ENCODE measurements around the gene NDUFA1.
"Not testable (repeated sequence)": the region's sequence is repeated elsewhere in the genome, so short reads cannot be mapped to it uniquely, and the experiment has no call there.

NDUFA1 gene

DNA sequence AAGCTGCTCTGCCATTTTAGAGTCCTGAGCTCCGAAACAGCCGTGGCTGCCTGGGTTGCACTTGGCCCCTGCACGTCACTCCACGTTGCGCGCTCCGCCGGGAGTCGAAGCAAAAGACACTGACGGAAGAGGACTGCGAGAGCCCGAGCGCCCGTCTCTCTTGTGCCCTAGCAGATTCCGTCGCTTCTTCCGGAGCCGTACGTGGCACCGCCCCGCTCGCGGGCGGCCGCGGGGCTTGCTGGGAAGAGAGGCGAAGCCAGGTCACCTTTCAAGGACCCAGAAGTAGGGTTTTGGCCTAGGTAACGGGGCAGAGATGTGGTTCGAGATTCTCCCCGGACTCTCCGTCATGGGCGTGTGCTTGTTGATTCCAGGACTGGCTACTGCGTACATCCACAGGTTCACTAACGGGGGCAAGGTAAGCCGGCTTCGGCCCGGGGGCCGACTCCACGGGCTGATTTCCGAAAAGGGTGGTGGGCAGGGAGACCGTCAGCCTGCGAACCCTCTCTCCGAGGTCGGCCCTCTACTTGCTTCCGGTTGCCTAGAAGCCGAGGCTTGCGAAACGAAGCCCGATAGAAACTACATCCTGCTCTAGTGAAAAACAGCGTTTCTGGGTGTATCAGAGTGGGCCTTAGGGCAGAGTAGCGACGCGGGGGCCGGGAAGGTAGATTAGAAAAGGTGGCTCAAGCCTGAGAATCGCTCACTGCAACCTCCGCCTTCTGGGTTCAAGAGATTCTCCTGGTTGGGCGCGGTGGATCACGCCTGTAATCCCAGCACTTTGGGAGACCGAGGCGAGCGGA is at the start of gene NDUFA1, which contains the start of gene RNF113A:
Gene NDUFA1 (plus strand): TSS at position 234 of the 797 bp plus-strand sequence. CDS start 80 bp downstream, at position 314.
Gene RNF113A (minus strand): TSS at position 135 of the 797 bp plus-strand sequence. CDS start 120 bp downstream, at position 15.
- peak; percentile 57 for DNase-seq (ENCODE audit: low read depth)

DNA sequence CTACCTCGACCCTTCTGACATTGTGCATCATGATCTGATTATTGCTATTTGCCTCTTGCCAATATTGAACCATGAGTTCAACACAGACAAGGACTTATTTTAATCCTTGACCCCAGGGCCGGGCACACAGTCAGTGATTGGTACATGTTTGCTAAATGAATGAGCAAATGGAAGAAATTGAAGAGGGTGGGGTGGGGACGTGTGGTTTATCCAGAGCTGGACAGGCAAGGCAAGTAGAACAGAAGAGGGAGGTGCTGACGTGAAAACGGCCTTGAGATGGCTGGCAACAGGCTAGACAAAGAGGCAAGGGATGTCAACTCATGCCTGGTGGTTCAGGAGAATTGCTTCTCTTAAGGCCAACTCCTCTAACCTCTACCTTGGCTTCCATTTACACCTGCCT is 47.4 kb upstream of the NDUFA1 start:
- DNase-seq (ENCODE audit: low read depth): not testable (repeated sequence)

DNA sequence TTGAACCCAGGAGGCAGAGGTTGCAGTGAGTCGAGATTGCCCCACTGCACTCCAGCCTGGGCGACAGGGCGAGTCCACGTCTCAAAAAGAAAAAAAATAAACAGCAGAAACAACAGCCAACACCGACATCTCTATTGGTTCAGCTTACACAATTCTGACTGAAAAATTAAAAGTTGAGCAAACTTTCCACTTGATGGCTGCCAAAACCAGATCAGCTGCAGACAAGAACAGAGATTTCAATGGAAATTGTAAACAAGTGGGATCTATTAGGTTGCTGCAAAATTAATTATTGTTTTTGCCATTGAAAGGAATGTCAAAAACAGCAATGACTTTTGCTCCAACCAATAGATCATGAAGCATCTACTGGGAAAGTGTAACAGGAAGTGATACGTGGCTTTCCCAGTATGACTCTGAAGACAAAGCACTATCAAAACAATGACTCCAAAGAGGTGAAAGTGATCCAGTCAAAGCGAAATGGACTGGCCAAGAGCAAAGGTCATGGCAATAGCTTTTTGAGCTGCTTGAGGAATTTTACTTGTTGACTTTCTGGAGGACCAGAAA is 45.2 kb upstream of the NDUFA1 start:
- DNase-seq (ENCODE audit: low read depth): no peak

DNA sequence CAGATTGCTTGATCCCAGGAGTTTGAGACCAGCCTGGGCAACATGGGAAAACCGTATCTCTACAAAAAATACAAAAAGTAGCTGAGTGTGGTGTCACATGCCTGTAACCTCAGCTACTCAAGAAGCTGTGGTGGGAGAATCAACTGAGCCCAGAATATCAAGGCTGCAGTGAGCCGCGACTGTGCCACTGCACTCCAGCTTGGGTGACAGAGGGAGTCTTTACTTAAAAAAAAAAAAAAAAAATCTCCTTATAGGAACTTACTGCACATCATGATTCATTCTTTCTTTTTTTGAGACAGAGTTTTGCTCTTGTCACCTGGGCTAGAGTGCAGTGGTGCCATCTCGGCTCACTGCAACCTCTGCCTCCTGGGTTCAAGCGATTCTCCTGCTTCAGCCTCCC is 43.2 kb upstream of the NDUFA1 start:
- no peak for DNase-seq (ENCODE audit: low read depth)

DNA sequence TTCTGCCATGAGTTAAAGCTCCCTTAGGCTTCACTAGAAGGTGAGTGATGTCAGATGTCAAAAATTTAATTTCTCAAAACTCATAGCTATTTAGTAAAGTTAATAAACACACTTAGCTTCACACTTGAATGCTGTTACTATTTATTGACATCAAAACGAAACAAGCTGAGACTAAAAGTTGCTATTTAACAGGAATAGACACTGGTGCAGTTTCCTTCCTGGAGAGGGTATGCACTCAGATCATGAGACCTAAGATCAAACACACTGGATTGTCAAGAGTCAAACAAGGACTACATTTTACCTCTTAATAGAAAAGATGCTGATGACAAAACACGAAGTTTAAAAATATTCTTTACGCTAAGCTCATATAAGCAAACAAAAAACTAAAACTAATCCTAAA is 37.7 kb upstream of the NDUFA1 start:
- DNase-seq (ENCODE audit: low read depth): no peak

DNA sequence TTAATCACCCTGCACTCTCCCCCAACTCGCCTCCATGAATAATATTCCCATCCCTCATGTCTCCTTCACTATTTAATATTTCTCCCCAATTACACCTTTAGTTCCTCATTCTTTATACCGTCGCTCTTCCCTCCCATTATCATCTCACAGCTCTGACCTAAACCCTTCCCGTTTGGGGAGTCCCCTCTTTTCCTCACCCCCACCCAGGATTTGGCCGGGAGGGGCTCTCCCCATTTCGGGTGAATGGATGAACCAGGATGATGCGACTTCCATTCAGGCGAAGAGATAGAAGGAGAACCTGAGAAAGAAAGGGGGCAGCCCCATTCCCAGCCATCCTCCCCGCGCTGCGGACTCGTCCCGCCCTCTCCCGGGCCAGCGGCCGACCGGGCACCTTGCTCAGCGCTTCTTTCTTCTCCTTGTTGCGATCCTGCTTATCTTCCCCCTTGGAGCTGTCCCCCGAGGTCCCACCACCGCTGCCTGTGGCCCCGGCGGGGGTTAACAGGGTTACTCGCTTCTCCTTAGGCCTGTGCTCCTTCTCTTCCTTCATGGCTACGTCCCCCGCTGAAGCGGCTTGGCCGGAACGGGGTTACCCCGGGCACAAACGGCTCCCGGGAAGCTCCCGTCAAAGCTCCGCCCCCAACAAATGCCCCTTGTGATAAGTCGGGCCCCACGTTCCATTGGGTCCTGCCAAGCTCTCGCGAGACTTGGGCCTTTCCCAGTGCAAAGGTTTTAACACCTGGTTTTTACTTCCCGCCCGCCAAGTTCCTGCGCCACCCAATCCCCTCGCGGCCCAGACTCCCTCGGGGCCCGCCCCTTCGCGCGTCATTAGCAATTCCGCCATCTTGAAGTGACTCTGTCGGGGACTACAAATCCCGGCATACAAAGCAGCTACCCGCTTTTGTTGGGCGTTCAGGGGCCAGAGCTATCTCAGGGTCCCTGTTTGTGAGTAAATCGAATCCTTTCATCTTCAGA is 19.0 kb upstream of the NDUFA1 start, which contains the start of gene UPF3B:
Gene UPF3B (minus strand): TSS at position 582 of the 972 bp plus-strand sequence. CDS start 35 bp downstream, at position 547.
- DNase-seq (ENCODE audit: low read depth): peak; percentile 89

DNA sequence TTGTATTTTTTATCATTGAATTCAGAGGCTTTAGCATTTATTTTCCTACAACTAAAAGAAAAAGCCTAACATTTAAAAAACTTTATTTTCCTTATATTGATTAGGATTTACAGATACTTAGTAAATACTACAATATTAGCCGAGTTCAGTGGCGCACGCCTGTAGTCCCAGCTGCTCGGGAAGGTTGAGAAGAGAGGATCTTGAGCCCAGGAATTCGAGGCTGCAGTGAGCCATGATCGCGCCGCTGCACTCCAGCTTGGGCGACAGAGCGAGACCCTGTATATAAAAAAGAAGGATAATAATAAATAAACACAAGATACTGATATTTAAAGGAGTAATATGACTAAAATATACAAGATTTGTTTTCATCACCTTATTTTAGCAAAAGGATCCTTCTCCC is 18.2 kb upstream of the NDUFA1 start:
- DNase-seq (ENCODE audit: low read depth): no peak

DNA sequence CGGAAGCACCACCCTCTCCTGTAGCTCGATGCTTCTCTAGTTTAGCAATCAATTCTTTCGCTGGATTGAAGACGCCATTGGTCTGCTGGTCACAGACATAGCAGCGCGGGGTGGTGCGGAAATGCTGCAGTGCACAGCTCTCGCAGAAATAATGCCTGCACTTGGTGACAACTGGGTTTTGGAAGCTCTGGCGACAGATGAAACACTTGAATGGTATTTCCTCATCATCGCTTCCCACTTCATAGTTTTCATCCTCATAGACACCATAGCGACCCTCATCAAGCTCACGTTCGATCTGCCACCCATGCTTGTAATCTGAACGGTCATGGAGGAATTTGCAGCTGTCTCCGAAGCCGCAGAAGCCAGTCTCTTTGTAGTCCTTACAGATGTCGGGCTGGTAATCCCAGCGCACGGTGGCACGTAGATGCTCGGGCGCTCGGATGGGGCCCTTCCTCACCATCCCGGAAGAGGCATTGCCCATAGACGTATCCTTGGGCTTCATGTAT is 953 bp upstream of the NDUFA1 start:
- no peak for DNase-seq (ENCODE audit: low read depth)

DNA sequence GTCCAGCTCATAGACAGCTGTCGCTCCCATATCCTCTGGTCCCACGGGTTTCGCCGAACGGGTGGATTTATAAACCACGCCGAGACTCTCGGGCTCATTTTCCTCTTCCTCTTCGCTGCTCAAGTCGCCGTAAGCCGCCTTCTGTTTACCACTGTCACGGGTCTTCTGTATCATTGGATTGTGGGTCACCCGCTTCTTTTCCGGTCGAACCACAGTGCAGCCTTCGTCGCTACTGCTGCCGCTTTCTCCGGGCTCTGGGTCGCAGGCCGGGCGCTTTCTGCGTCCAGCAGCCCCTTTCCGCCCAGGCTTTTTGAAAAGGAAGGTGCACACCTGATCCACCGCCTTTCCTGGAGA is 410 bp upstream of the NDUFA1 start:
- DNase-seq (ENCODE audit: low read depth): no peak

DNA sequence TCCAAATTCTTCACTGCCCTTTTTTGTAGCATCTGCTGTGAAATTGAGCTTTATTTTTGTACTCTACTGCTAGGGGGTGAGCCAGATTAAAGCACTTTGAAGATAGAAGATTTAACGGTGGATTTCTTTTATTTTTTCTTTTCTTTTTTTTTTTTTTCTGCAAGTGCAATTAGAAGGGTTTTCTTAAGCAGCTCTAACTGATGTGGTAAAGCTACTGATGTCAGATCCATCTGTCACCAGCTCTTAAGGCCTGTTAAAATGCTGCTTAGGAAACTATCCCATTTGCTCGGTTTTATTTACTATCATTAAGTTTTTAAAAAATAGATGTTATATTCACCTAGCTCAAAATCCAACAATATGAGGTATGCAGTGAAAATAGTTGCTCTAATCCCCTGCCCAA is 7.1 kb downstream of the NDUFA1 start:
- DNase-seq (ENCODE audit: low read depth): no peak

DNA sequence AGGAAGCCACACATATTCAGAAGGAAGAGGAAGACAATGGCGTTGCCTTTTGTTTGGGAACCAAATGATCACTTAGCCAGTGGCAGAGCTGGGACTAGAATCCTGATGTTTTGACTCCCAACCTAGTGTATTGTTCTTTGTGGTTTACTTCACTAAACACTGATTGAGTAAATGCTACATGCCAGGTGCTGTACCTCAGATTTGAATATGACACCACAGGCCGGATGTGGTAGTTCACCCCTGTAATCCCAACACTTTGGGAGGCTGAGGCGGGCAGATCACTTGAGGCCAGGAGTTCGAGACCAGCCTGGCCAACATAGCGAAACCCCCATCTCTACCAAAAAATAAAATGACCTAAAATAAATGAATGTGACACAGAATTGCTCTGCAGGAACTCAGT is 8.4 kb downstream of the NDUFA1 start:
- no peak for DNase-seq (ENCODE audit: low read depth)

DNA sequence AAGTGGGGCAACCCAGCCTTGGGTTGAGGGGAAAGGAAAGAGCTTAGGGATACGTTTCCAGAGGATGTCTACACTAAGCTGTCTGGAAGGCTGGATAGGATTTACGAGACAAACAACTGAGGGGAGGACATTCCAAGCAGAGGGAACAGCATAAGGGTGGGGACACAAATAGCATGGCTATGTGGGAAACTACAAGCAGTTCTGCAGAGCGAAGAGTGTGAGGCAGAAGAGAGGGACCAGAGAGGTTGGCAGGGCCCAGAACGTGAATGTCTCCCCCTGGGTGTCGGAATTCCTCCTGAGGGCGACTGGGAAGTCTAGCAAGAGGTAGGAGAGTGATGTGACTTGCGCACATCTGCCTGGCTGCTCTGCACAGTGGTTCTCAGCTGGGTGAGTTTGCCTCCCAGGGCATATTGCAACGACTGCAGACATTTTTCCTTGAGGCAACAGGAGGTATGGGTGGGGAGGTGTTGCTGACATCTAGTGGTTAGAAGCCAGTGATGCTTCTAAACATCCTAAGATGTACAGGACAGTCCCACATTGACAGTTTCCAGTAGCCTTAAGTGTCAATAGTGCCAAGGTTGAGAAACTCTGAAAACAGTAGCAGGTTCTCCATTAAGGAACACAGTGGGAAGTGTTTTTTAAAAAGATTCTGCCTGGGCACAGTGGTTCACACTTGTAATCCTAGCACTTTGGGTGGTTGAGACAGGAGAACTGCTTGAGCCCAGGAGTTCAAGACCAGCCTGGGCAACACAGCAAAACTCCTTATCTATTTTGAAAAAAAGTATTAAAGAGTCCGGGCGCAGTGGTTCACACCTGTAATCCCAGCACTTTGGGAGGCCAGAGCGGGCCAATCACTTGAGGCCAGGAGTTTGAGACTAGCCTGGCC is 9.2 kb downstream of the NDUFA1 start:
- no peak for DNase-seq (ENCODE audit: low read depth)

DNA sequence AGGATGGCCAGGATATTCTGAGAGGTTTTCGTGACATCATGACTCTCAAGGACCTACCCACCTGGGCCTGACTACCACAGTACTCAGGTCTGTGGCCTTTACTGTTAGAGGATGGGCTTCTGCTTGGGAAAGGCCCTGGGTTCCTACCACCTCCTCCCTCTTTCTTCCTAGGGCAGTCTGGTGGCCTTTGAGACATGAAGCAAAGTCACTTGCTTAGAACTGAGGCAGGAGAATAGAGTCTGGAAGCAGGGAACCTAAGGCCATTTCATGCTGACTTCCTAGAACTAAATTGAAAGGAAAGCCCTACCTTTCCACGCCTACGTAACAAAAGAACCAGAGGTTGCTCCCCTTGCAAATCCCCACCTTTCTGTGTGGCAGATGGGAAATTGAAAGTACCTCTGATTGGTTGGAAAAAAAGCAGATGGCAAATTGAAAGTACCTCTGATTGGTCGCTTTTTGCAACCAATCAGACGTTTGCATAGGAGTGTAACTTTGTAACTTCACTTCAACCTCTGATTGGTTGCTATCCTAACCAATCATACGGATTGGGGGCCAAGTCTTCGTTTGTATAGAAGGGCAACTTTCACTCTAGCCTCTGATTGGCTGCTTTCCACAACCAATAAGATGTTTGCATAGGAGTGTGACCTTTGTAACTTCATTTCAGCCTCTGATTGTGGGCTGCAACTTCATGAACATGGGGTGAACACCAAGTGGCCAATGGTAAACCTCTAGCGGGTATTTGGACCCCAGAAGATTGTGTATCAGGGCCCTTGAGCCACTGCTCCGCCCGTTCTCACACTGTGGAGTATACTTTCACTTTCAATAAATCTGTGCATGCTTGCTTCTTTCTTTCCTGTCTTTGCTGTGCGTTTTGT is 14.2 kb downstream of the NDUFA1 start:
- no peak for DNase-seq (ENCODE audit: low read depth)

DNA sequence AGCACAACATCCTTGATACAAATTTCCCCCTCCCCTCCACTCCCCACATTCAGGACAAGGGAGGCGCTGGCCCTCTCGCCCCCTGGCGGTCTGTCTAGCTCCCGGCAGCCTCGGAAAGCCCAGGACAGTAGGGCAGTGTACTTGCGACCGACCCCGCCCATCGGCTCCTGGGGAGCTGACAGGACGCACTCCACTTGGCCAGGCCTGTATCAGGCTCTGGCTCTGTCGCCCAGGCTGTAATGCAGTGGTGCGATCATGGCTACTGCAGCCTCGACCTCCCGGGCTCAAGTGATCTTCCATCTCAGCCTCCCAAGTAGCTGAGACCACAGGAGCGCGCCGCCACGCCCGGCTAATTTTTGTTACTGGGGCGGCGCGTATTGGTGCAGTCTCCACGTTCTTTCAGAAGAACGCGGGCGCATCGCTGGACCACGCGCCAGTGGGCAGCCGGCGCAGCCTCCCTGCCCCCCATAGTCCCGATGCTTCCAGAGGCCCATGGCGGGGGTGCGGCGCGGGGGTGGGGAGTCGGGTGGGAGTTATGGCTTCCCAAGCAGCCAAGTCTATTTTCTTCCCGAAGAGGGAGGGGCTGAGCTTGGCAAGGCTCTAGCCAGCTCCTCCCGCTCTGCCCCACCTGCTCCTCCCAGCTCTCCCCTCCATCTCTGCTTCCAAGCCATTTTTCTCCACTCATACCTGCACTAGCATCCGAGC is 16.2 kb downstream of the NDUFA1 start:
- no peak for DNase-seq (ENCODE audit: low read depth)

DNA sequence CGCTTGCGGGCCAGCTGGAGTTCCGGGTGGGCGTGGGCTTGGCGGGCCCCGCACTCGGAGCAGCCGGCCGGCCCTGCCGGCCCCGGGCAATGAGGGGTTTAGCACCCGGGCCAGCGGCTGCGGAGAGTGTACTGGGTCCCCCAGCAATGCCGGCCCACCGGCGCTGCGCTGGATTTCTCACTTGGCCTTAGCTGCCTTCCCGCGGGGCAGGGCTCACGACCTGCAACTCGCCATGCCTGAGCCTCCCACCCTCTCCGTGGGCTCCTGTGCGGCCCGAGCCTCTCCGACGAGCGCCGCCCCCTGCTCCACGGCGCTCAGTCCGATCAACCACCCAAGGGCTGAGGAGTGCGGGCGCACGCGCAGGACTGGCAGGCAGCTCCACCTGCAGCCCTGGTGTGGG is 19.0 kb downstream of the NDUFA1 start:
- DNase-seq (ENCODE audit: low read depth): not testable (repeated sequence)

DNA sequence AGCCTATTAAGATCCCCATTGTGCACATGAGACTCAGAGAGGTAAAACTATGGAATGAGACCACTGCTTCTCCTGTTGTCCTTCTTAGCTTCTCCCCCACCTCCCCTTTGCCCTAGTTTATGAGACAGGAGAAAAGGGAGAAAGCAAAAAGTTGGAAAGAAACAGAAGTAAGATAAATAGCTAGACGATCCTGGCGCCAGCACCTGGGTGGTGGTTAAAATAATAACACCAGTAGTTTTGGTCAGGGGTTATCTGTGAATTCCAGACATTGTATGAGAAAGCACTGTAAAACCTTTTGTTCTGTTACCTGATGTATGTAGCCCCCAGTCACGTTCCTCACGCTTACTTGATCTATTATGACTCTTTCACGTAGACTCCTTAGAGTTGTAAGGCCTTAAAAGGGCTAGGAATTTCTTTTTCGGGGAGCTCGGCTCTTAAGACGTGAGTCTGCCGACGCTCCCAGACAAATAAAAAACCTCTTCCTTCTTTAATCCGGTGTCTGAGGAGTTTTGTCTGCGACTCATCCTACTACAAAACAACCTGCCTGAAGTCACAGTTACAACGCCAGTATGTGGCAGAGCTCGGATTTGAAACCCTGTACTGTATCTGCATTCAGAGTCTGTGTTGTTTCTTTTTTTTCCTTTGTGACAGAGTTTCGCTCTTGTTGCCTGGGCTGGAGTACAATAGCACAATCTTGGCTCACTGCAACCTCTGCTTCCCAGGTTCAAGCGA is 20.5 kb downstream of the NDUFA1 start:
- not testable (repeated sequence) for DNase-seq (ENCODE audit: low read depth)

DNA sequence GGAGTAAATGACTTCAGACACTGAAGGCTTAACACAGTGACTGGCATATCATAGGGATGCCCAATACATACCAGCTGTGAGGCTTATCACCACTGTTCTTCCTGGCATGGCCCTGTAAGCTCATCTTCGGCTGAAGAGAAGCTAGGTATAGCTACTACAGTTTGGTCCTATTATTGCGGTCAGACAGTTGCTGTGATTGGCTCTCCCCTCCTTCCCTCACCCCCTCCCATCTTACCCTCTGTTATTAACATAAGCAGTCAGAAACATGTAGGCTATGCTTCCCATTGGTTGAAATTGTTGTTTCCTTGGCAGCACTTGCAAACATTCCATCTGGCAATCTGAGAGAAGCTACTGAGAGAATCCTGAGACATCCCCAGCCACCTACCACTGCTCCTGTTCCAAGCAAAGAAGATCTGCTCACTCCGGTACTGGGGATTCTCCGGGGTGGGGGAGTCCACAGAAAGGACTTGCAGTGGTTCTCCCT is 24.3 kb downstream of the NDUFA1 start, which contains the start of gene AKAP14:
Gene AKAP14 (plus strand): TSS at position 51 of the 484 bp plus-strand sequence. CDS start 7,331 bp downstream, outside the sequence.
- no peak for DNase-seq (ENCODE audit: low read depth)

DNA sequence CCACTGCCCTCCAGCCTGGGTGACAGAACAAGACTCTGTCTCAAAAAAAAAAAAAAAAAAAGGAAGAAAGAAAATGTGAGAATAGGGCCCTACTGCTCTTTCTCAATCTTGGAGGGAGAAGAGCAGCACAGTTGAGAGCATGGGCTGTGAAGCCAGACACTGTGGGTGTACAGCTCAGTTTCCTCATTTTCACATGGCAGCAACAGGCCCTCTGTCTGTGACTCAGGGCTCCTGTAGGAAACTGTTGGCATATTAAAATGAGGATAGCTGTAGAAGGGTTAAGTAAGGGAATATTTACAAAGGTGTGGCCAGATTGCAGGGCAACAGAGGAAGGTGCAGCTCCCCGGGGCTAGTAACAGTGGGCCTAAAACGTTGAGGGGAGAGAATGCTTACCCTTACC is 27.5 kb downstream of the NDUFA1 start:
- DNase-seq (ENCODE audit: low read depth): no peak
